Keratinocyte (primary cell): ENCODE results near the gene SLC39A11. TPM values are rescaled to one million over a fixed set of nuclear protein-coding genes. Genes with fewer than 3 reads are reported as not detected.

ENCODE experiments used
- DNase-seq: peaks from one replicate; pipeline ENCODE4 v3.0.0-alpha.2; 2011; ENCODE audit warnings: low read depth, missing footprints, low spot score
- FAIRE-seq: peaks from 2 replicates; lab custom pipeline; 2011; peaks lifted over from hg19 to GRCh38; lab: Jason Lieb, UNC
- H2AFZ ChIP-seq: 2 replicates; pipeline ENCODE4 v1.6.0; 2012; ENCODE audit warnings: low read length, control low read depth, inconsistent platforms; ENCODE audit not compliant: control insufficient read depth
- H3K27ac ChIP-seq: 2 replicates; pipeline ENCODE4 v1.5.1; 2011; ENCODE audit warnings: low read length; ENCODE audit not compliant: control insufficient read depth, insufficient read depth
- H3K27me3 ChIP-seq: 3 replicates; pipeline ENCODE4 v1.6.0; 2011; ENCODE audit warnings: low read length; ENCODE audit not compliant: control insufficient read depth, insufficient read depth; ENCODE audit errors: extremely low read depth
- H3K36me3 ChIP-seq, 2 experiments: 2 replicates in 1 of 2; 3 replicates in 1 of 2; pipeline ENCODE4 v1.5.1; 2011; ENCODE audit warnings: low read length in 2 of 2, mild to moderate bottlenecking in 1 of 2; ENCODE audit not compliant: control insufficient read depth in 2 of 2, insufficient read depth in 2 of 2; ENCODE audit errors: extremely low read depth in 1 of 2
- H3K4me1 ChIP-seq: 3 replicates; pipeline ENCODE4 v1.5.1; 2011; ENCODE audit warnings: low read length; ENCODE audit not compliant: control insufficient read depth, insufficient read depth; ENCODE audit errors: extremely low read depth
- H3K4me2 ChIP-seq: 3 replicates; pipeline ENCODE4 v1.6.0; 2011; ENCODE audit warnings: low read depth, low read length; ENCODE audit not compliant: control insufficient read depth, insufficient read depth; ENCODE audit errors: extremely low read depth
- H3K4me3 ChIP-seq, 3 experiments: fragments of 200-600 bp in 1 of 3; sonication (generic) in 1 of 3; 2 replicates in 2 of 3; 3 replicates in 1 of 3; pipeline ENCODE4 v1.5.1; 2011 to 2016; ENCODE audit warnings: low read length in 3 of 3, mild to moderate bottlenecking in 3 of 3, control low read depth in 2 of 3, inconsistent platforms in 1 of 3, low read depth in 1 of 3, mixed read lengths in 1 of 3, mixed run types in 1 of 3, moderate library complexity in 1 of 3; ENCODE audit not compliant: control insufficient read depth in 2 of 3, insufficient read depth in 2 of 3; ENCODE audit errors: extremely low read depth in 1 of 3
- H3K79me2 ChIP-seq: 2 replicates; pipeline ENCODE4 v1.6.0; 2012; ENCODE audit warnings: low read length; ENCODE audit not compliant: control insufficient read depth, insufficient read depth
- H3K9ac ChIP-seq: 3 replicates; pipeline ENCODE4 v1.6.0; 2011; ENCODE audit warnings: low read length; ENCODE audit not compliant: control insufficient read depth, insufficient read depth; ENCODE audit errors: extremely low read depth
- H3K9me1 ChIP-seq: 3 replicates; pipeline ENCODE4 v1.6.0; 2011; ENCODE audit warnings: low read length; ENCODE audit not compliant: control insufficient read depth, insufficient read depth; ENCODE audit errors: extremely low read depth
- H3K9me3 ChIP-seq: 2 replicates; pipeline ENCODE4 v1.5.1; 2012; ENCODE audit warnings: low read depth, low read length; ENCODE audit not compliant: control insufficient read depth
- H4K20me1 ChIP-seq: 3 replicates; pipeline ENCODE4 v1.6.0; 2011; ENCODE audit warnings: low read length; ENCODE audit not compliant: control insufficient read depth, insufficient read depth; ENCODE audit errors: extremely low read depth
- EZH2 ChIP-seq: IDR thresholded peaks from one replicate; pipeline ENCODE4 v1.6.1; 2012; ENCODE audit warnings: inconsistent platforms, mild to moderate bottlenecking, low read length, moderate library complexity
- dilution Hi-C: fragments of 300-500 bp; cut with MboI; formaldehyde crosslinking; loops from one replicate; pipeline ENCODE4 v1.7.0; 2020; ENCODE audit warnings: low sequenced_read_pairs; ENCODE audit not compliant: extremely low pct_ligation_motif_present
- polyA plus RNA-seq, 5 experiments: library from polyadenylated mRNA; depleted of rRNA in 3 of 5; stranded (reverse) in 3 of 5; stranded (forward) in 1 of 5; unstranded in 1 of 5; fragments of >200 nt; gene quantifications; 1 replicate in 1 of 5; 2 replicates in 3 of 5; 3 replicates in 1 of 5; pipeline versions ENCODE4 v1.2.1 to v1.2.3, GENCODE V29; 2011 to 2012; ENCODE audit warnings: missing spikeins in 2 of 5, low read depth in 1 of 5, low replicate concordance in 1 of 5
- TF ChIP-seq, protein P1 (sequence below), 3 experiments: IDR thresholded peaks in 1 of 3; conservative IDR thresholded peaks in 1 of 3; optimal IDR thresholded peaks in 1 of 3; 2 replicates in 2 of 3; 3 replicates in 1 of 3; pipeline versions ENCODE3 to v1.5.1; 2011; ENCODE audit warnings: low read length in 3 of 3, mild to moderate bottlenecking in 3 of 3, moderate library complexity in 2 of 3, control low read depth in 1 of 3, inconsistent platforms in 1 of 3; ENCODE audit not compliant: insufficient read depth in 2 of 3; ENCODE audit errors: extremely low read depth in 1 of 3

SLC39A11 gene
- polyA plus RNA-seq, 1 donor (not counting 4 experiments of a cell fraction or from before 2014, with no cell fraction given): 11.5 TPM

DNA sequence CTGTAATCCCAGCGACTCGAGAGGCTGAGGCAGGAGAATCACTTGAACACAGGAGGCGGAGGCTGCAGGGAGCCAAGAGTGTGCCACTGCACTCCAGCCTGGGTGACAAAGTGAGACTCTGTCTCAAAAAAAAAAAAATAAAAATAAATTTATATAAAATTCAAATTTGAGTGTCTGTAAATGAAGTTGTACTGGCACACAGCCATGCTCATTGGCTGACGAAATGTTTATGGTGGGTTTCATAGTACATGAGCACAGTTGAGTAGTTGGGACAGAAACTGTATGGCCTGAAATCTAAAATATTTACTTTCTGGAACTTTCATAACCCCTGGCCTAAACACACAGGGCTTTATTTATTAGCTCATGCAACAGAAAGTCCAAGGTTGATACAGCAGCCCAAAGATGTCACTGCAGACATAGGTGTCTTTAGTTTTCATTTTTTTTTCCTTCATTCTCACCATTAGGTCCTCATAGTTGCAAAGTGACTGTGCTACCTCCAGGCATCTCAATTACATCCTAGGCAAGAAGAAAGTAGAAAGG is 355.3 kb downstream of the SLC39A11 start:
- no peak for FAIRE-seq

DNA sequence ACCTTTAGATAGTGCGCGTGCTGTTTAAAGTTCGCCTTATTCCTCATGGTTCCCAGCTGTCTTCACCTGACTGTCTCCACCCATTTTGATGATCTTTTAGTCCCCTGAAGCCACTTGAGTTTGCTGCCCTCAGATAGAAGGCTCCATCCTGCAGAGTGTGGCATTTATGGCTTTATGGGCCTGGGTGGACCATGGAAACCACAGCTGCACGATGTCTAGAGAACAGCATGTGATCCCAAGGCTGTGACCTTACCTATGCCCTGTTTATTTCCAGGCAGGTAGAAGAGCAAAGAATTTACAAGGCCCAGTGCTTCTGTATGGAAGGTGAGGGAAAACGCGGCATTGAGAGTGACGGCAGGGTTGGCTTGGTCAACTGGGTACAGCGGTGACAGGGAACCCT is 356.9 kb downstream of the SLC39A11 start:
- no peak for FAIRE-seq
- no peak overlapping the region for H3K9ac ChIP-seq

More for the DNA sequence above, 355.3 kb downstream of the SLC39A11 start:
- TF ChIP-seq EZH2: no peak
- TF ChIP-seq, protein P1, sequence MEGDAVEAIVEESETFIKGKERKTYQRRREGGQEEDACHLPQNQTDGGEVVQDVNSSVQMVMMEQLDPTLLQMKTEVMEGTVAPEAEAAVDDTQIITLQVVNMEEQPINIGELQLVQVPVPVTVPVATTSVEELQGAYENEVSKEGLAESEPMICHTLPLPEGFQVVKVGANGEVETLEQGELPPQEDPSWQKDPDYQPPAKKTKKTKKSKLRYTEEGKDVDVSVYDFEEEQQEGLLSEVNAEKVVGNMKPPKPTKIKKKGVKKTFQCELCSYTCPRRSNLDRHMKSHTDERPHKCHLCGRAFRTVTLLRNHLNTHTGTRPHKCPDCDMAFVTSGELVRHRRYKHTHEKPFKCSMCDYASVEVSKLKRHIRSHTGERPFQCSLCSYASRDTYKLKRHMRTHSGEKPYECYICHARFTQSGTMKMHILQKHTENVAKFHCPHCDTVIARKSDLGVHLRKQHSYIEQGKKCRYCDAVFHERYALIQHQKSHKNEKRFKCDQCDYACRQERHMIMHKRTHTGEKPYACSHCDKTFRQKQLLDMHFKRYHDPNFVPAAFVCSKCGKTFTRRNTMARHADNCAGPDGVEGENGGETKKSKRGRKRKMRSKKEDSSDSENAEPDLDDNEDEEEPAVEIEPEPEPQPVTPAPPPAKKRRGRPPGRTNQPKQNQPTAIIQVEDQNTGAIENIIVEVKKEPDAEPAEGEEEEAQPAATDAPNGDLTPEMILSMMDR (optimal IDR thresholded peaks at IDR 0.05 in 1 of 3, IDR thresholded peaks at IDR 0.05 in 1 of 3, conservative IDR thresholded peaks at IDR 0.05 in 1 of 3; ENCODE audit: extremely low read depth in 1 of 3, insufficient read depth in 2 of 3, low read length in 3 of 3): no peak
- dilution Hi-C loops: no loop called here
- no peak overlapping the region for H3K4me3 ChIP-seq
- H3K79me2 ChIP-seq: no peaks in the 10 kb centered on the region
- H3K36me3 ChIP-seq: peaks cover 0 to 3% of the 10 kb centered on the region in 2 experiments
- no peak overlapping the region for H3K27ac ChIP-seq
- no peak overlapping the region for H3K4me2 ChIP-seq
- no peaks in the 10 kb centered on the region for H3K4me1 ChIP-seq
- no peak overlapping the region for H3K9ac ChIP-seq
- H4K20me1 ChIP-seq: no peaks in the 10 kb centered on the region
- no peak for DNase-seq
- H3K27me3 ChIP-seq: no peaks in the 10 kb centered on the region
- H3K9me1 ChIP-seq: no peaks in the 10 kb centered on the region
- H3K9me3 ChIP-seq: no peaks in the 10 kb centered on the region
- H2AFZ ChIP-seq: no peak overlapping the region

More for the DNA sequence above, 356.9 kb downstream of the SLC39A11 start:
- DNase-seq: no peak
- no peak overlapping the region for H2AFZ ChIP-seq
- H3K4me2 ChIP-seq: no peak overlapping the region
- TF ChIP-seq, protein P1 (optimal IDR thresholded peaks at IDR 0.05 in 1 of 3, IDR thresholded peaks at IDR 0.05 in 1 of 3, conservative IDR thresholded peaks at IDR 0.05 in 1 of 3; ENCODE audit: extremely low read depth in 1 of 3, insufficient read depth in 2 of 3, low read length in 3 of 3): no peak
- H3K27me3 ChIP-seq: no peaks in the 10 kb centered on the region
- no peaks in the 10 kb centered on the region for H3K4me1 ChIP-seq
- H3K4me3 ChIP-seq: no peak overlapping the region
- H3K9me1 ChIP-seq: no peaks in the 10 kb centered on the region
- dilution Hi-C loops: no loop called here
- H3K36me3 ChIP-seq: peaks cover 0 to 3% of the 10 kb centered on the region in 2 experiments
- no peaks in the 10 kb centered on the region for H3K79me2 ChIP-seq
- no peaks in the 10 kb centered on the region for H4K20me1 ChIP-seq
- no peak overlapping the region for H3K27ac ChIP-seq
- no peaks in the 10 kb centered on the region for H3K9me3 ChIP-seq
